HepG2 (cell line): Measurements from ENCODE around the gene EIF4G1. TPM values are rescaled to one million over a fixed set of nuclear protein-coding genes. Genes with fewer than 3 reads are reported as not detected.
A peak's percentile ranks its signal among the peaks of the same experiment; 100 is the strongest.

Source experiments
- DZIP1 ChIP-seq: sonication (generic); formaldehyde crosslinking; IDR thresholded peaks from 2 replicates; pipeline ENCODE4 v1.5.0; 2020; ENCODE audit warnings: mild to moderate bottlenecking, missing genetic modification reagents
- ELF1 ChIP-seq: sonication (generic); formaldehyde crosslinking; IDR thresholded peaks from 2 replicates; pipeline ENCODE4 v1.4.0; 2020; ENCODE audit warnings: missing genetic modification reagents
- GTF3A ChIP-seq: sonication (generic); formaldehyde crosslinking; conservative IDR thresholded peaks from 2 replicates; pipeline ENCODE4 v1.4.0; 2020; ENCODE audit warnings: mild to moderate bottlenecking, missing genetic modification reagents
- HMGA1 ChIP-seq: sonication (generic); formaldehyde crosslinking; conservative IDR thresholded peaks from 2 replicates; pipeline ENCODE4 v1.4.0; 2020; ENCODE audit warnings: missing genetic modification reagents
- JUNB ChIP-seq: sonication (generic); formaldehyde crosslinking; IDR thresholded peaks from 2 replicates; pipeline ENCODE4 v1.8.0; 2022; ENCODE audit warnings: missing genetic modification reagents, mild to moderate bottlenecking, borderline replicate concordance
- NR1H2 ChIP-seq: sonication (generic); formaldehyde crosslinking; IDR thresholded peaks from 2 replicates; pipeline ENCODE4 v1.8.1; 2022; ENCODE audit warnings: low read depth, missing genetic modification reagents, borderline replicate concordance
- RXRB ChIP-seq: IDR thresholded peaks from 2 replicates; pipeline ENCODE4 v1.6.1; 2016; ENCODE audit warnings: borderline replicate concordance, missing genetic modification reagents, missing compliant biosample characterization
- SMAD1 ChIP-seq: sonication (generic); formaldehyde crosslinking; IDR thresholded peaks from 2 replicates; pipeline ENCODE4 v1.4.0; 2020; ENCODE audit warnings: missing genetic modification reagents, low read depth, mild to moderate bottlenecking, borderline replicate concordance
- TEAD3 ChIP-seq: optimal IDR thresholded peaks from 2 replicates; pipeline ENCODE3; 2016; ENCODE audit warnings: borderline replicate concordance
- TP53 ChIP-seq: sonication (generic); formaldehyde crosslinking; conservative IDR thresholded peaks from 2 replicates; pipeline ENCODE4 v1.4.0; 2020; ENCODE audit warnings: missing genetic modification reagents
- ZFP36L1 ChIP-seq: sonication (generic); formaldehyde crosslinking; IDR thresholded peaks from 2 replicates; pipeline ENCODE4 v1.8.0; 2022; ENCODE audit warnings: mild to moderate bottlenecking, missing genetic modification reagents, moderate library complexity
- ZFX ChIP-seq: sonication (generic); formaldehyde crosslinking; IDR thresholded peaks from 2 replicates; pipeline ENCODE4 v1.4.0; 2020; ENCODE audit warnings: mild to moderate bottlenecking, low read depth, missing genetic modification reagents, moderate library complexity
- ZKSCAN1 ChIP-seq: fragments of 150-350 bp; IDR thresholded peaks from 2 replicates; pipeline ENCODE4 v1.6.1; 2014; ENCODE audit warnings: low read length
- ZNF225 ChIP-seq: sonication (generic); formaldehyde crosslinking; IDR thresholded peaks from 2 replicates; pipeline ENCODE4 v1.4.0; 2020; ENCODE audit warnings: mild to moderate bottlenecking, missing genetic modification reagents
- ZNF75D ChIP-seq: sonication (generic); formaldehyde crosslinking; IDR thresholded peaks from 2 replicates; pipeline ENCODE4 v1.8.1; 2023; ENCODE audit warnings: missing genetic modification reagents, mild to moderate bottlenecking, borderline replicate concordance
- ZSCAN22 ChIP-seq: sonication (generic); formaldehyde crosslinking; IDR thresholded peaks from 2 replicates; pipeline ENCODE4 v1.4.0; 2020; ENCODE audit warnings: mild to moderate bottlenecking, missing genetic modification reagents
- polyA plus RNA-seq, 8 experiments: library from polyadenylated mRNA; depleted of rRNA in 3 of 8; stranded (reverse) in 7 of 8; unstranded in 1 of 8; fragments of >200 nt; fragmentation: Illumina TruSeq in 4 of 8; extraction: Trizol in 4 of 8; gene quantifications; 2 replicates each; pipeline versions ENCODE4 v1.2.1 to v1.2.3, GENCODE V29; 2011 to 2016; ENCODE audit warnings: low read depth in 4 of 8, missing spikeins in 1 of 8, mixed read lengths in 1 of 8; ENCODE audit not compliant: insufficient read depth in 1 of 8
- total RNA-seq, 5 experiments: library from RNA; depleted of rRNA; stranded (reverse); fragments of >200 nt; fragmentation: Illumina TruSeq; extraction: Trizol; gene quantifications; 2 replicates each; pipeline ENCODE4 v1.2.3, GENCODE V29; 2016; ENCODE audit warnings: low read depth in 1 of 5
- TF ChIP-seq, protein P1 (sequence below): sonication (generic); formaldehyde crosslinking; IDR thresholded peaks from 2 replicates; pipeline ENCODE4 v1.5.1; 2020; ENCODE audit warnings: mild to moderate bottlenecking, missing genetic modification reagents, moderate library complexity
- TF ChIP-seq, protein P2 (sequence below): sonication (generic); formaldehyde crosslinking; IDR thresholded peaks from 2 replicates; pipeline ENCODE4 v1.5.0; 2020; ENCODE audit warnings: mild to moderate bottlenecking, missing genetic modification reagents
- TF ChIP-seq, protein P3 (sequence below): sonication (generic); formaldehyde crosslinking; IDR thresholded peaks from 2 replicates; pipeline ENCODE4 v1.5.0; 2020; ENCODE audit warnings: mild to moderate bottlenecking, missing genetic modification reagents

EIF4G1 gene
- total and polyA plus RNA-seq, 2 of the 13 experiments (the other 11 are each of a cell fraction or from before 2014, with no cell fraction given) = 208 to 213 TPM

DNA sequence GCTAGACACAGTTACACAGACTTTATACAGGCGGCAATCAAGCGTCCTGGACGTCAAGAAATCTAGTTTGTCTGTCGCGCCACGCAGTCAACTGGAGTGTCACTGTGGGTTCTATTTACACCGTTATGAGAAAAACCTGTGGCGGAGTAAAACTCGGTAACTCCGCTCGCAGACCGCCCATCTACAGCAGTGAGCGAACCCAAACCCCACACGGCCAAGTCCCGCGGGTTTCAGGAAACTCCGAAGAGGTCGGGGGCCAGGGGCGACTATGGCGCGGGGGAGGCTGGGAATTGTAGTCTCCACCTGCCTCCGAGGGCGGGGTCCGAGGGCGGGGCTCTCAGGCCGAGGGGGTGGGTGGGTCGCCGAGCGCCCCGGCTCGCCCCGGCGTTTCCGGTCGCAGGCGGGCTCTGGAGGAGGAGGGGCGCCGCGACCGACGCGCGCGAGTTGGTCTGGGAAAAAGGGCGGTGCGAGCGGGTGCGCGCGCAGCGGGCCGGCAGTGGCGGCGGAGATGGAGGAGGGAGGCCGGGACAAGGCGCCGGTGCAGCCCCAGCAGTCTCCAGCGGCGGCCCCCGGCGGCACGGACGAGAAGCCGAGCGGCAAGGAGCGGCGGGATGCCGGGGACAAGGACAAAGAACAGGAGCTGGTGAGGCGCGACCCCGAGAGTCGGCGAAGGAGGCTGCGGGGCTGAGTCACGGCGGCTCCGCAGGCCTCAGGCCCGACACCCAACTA is 15.5 kb upstream of the EIF4G1 start, which contains the start of gene PSMD2 (continued):
- TF ChIP-seq, protein P1, sequence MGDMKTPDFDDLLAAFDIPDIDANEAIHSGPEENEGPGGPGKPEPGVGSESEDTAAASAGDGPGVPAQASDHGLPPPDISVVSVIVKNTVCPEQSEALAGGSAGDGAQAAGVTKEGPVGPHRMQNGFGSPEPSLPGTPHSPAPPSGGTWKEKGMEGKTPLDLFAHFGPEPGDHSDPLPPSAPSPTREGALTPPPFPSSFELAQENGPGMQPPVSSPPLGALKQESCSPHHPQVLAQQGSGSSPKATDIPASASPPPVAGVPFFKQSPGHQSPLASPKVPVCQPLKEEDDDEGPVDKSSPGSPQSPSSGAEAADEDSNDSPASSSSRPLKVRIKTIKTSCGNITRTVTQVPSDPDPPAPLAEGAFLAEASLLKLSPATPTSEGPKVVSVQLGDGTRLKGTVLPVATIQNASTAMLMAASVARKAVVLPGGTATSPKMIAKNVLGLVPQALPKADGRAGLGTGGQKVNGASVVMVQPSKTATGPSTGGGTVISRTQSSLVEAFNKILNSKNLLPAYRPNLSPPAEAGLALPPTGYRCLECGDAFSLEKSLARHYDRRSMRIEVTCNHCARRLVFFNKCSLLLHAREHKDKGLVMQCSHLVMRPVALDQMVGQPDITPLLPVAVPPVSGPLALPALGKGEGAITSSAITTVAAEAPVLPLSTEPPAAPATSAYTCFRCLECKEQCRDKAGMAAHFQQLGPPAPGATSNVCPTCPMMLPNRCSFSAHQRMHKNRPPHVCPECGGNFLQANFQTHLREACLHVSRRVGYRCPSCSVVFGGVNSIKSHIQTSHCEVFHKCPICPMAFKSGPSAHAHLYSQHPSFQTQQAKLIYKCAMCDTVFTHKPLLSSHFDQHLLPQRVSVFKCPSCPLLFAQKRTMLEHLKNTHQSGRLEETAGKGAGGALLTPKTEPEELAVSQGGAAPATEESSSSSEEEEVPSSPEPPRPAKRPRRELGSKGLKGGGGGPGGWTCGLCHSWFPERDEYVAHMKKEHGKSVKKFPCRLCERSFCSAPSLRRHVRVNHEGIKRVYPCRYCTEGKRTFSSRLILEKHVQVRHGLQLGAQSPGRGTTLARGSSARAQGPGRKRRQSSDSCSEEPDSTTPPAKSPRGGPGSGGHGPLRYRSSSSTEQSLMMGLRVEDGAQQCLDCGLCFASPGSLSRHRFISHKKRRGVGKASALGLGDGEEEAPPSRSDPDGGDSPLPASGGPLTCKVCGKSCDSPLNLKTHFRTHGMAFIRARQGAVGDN (CRISPR knock-in tag) = peak; percentile 79
- TF ChIP-seq JUNB (CRISPR knock-in tag) = no peak
- peak; percentile 53; the same call in 1 of the 2 replicates for TF ChIP-seq ZNF75D
- no peak for TF ChIP-seq SMAD1
- TF ChIP-seq, protein P2, sequence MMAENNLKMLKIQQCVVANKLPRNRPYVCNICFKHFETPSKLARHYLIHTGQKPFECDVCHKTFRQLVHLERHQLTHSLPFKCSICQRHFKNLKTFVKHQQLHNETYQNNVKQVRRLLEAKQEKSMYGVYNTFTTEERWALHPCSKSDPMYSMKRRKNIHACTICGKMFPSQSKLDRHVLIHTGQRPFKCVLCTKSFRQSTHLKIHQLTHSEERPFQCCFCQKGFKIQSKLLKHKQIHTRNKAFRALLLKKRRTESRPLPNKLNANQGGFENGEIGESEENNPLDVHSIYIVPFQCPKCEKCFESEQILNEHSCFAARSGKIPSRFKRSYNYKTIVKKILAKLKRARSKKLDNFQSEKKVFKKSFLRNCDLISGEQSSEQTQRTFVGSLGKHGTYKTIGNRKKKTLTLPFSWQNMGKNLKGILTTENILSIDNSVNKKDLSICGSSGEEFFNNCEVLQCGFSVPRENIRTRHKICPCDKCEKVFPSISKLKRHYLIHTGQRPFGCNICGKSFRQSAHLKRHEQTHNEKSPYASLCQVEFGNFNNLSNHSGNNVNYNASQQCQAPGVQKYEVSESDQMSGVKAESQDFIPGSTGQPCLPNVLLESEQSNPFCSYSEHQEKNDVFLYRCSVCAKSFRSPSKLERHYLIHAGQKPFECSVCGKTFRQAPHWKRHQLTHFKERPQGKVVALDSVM (CRISPR knock-in tag) = peak; percentile 71; the same call in 1 of the 2 replicates
- TF ChIP-seq NR1H2 (CRISPR knock-in tag) = no peak
- no peak for TF ChIP-seq ZSCAN22
- peak; percentile 29; the same call in 1 of the 2 replicates for TF ChIP-seq ZNF225
- no peak for TF ChIP-seq HMGA1 (CRISPR knock-in tag)
- TF ChIP-seq ZFX (CRISPR knock-in tag) = peak; percentile 96
- TF ChIP-seq ZFP36L1 (CRISPR knock-in tag) = no peak; the same call in 1 of the 2 replicates
- no peak for TF ChIP-seq ZKSCAN1
- peak; percentile 75 for TF ChIP-seq ELF1 (CRISPR knock-in tag)
- TF ChIP-seq RXRB (CRISPR knock-in tag) = peak; percentile 39; the same call in 1 of the 2 replicates
- TF ChIP-seq DZIP1 (CRISPR knock-in tag) = peak; percentile 21; the same call in 1 of the 2 replicates
- TF ChIP-seq TP53 (CRISPR knock-in tag) = no peak
- TF ChIP-seq TEAD3 = peak; percentile 27
- no peak for TF ChIP-seq GTF3A (CRISPR knock-in tag)
- TF ChIP-seq, protein P3, sequence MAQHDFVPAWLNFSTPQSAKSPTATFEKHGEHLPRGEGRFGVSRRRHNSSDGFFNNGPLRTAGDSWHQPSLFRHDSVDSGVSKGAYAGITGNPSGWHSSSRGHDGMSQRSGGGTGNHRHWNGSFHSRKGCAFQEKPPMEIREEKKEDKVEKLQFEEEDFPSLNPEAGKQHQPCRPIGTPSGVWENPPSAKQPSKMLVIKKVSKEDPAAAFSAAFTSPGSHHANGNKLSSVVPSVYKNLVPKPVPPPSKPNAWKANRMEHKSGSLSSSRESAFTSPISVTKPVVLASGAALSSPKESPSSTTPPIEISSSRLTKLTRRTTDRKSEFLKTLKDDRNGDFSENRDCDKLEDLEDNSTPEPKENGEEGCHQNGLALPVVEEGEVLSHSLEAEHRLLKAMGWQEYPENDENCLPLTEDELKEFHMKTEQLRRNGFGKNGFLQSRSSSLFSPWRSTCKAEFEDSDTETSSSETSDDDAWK (CRISPR knock-in tag) = no peak
